Parathyroid adenoma (tissue), 2 donors: Measurements from ENCODE around the gene TSPOAP1.

Experiments used
- H2AFZ ChIP-seq: fragments of 300-600 bp; sonication (generic); one replicate; pipeline ENCODE4 v1.7.0; 2017; ENCODE audit warnings: antibody characterized with exemption, mild to moderate bottlenecking
- H3K27ac ChIP-seq: fragments of 300-600 bp; sonication (generic); one replicate; pipeline ENCODE4 v1.7.0; 2017
- H3K27me3 ChIP-seq: fragments of 300-600 bp; sonication (generic); one replicate; pipeline ENCODE4 v1.7.0; 2017; ENCODE audit warnings: low read length; ENCODE audit not compliant: control insufficient read depth, insufficient read depth
- H3K36me3 ChIP-seq: fragments of 300-600 bp; sonication (generic); one replicate; pipeline ENCODE4 v1.7.0; 2017; ENCODE audit warnings: low read length; ENCODE audit not compliant: control insufficient read depth, insufficient read depth
- H3K4me1 ChIP-seq: fragments of 300-600 bp; sonication (generic); one replicate; pipeline ENCODE4 v1.7.0; 2017; ENCODE audit warnings: control low read depth
- H3K4me2 ChIP-seq: fragments of 300-600 bp; sonication (generic); one replicate; pipeline ENCODE4 v1.7.0; 2017; ENCODE audit warnings: low read length
- H3K4me3 ChIP-seq: fragments of 300-600 bp; sonication (generic); one replicate; pipeline ENCODE4 v1.7.0; 2017; ENCODE audit warnings: low read depth, low read length
- H3K79me2 ChIP-seq: fragments of 300-600 bp; sonication (generic); one replicate; pipeline ENCODE4 v1.7.0; 2017; ENCODE audit warnings: control low read depth
- H3K9ac ChIP-seq: fragments of 300-600 bp; sonication (generic); one replicate; pipeline ENCODE4 v1.7.0; 2017; ENCODE audit warnings: mild to moderate bottlenecking
- H3K9me3 ChIP-seq: fragments of 300-600 bp; sonication (generic); one replicate; pipeline ENCODE4 v1.7.0; 2017; ENCODE audit warnings: low read length; ENCODE audit not compliant: control insufficient read depth
- TF ChIP-seq, protein P1 (sequence below): fragments of 300-600 bp; sonication (generic); IDR thresholded peaks from one replicate; pipeline ENCODE4 v1.7.0; 2017; ENCODE audit warnings: antibody characterized with exemption, mild to moderate bottlenecking
- donor health status: primary hyperparathyroidism.

The TSPOAP1 gene

DNA sequence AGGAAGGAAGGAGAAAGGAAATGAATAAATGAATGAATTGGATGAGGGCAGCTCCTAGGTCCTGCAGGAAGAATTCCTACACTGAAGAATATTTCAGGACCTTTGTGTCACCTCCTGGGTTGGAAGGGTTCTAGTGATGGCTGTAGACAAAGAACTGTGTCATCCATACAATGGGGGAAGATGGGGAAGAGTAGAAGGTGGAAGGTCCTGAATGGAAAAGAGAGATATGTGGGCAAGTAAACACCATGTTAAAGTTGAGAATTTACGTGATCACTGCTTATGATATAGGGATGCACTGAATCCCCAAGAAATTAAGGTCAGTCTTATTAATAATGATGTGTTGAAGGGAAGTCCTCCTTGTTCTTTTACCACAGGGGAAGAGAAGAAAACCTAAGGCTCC lies 27.6 kb upstream of the TSPOAP1 start:
- H3K27ac ChIP-seq, result no peak overlapping the region
- H3K9ac ChIP-seq, result no peak overlapping the region
- peaks cover 3% of the 10 kb centered on the region for H3K4me1 ChIP-seq
- H3K4me2 ChIP-seq, result no peak overlapping the region
- no peak overlapping the region for H3K4me3 ChIP-seq
- H2AFZ ChIP-seq, result no peak overlapping the region
- TF ChIP-seq, protein P1, sequence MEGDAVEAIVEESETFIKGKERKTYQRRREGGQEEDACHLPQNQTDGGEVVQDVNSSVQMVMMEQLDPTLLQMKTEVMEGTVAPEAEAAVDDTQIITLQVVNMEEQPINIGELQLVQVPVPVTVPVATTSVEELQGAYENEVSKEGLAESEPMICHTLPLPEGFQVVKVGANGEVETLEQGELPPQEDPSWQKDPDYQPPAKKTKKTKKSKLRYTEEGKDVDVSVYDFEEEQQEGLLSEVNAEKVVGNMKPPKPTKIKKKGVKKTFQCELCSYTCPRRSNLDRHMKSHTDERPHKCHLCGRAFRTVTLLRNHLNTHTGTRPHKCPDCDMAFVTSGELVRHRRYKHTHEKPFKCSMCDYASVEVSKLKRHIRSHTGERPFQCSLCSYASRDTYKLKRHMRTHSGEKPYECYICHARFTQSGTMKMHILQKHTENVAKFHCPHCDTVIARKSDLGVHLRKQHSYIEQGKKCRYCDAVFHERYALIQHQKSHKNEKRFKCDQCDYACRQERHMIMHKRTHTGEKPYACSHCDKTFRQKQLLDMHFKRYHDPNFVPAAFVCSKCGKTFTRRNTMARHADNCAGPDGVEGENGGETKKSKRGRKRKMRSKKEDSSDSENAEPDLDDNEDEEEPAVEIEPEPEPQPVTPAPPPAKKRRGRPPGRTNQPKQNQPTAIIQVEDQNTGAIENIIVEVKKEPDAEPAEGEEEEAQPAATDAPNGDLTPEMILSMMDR, result no peak
- H3K36me3 ChIP-seq, result no peaks in the 10 kb centered on the region
- H3K9me3 ChIP-seq, result no peaks in the 10 kb centered on the region
- no peaks in the 10 kb centered on the region for H3K27me3 ChIP-seq
- H3K79me2 ChIP-seq, result peaks cover 7% of the 10 kb centered on the region

DNA sequence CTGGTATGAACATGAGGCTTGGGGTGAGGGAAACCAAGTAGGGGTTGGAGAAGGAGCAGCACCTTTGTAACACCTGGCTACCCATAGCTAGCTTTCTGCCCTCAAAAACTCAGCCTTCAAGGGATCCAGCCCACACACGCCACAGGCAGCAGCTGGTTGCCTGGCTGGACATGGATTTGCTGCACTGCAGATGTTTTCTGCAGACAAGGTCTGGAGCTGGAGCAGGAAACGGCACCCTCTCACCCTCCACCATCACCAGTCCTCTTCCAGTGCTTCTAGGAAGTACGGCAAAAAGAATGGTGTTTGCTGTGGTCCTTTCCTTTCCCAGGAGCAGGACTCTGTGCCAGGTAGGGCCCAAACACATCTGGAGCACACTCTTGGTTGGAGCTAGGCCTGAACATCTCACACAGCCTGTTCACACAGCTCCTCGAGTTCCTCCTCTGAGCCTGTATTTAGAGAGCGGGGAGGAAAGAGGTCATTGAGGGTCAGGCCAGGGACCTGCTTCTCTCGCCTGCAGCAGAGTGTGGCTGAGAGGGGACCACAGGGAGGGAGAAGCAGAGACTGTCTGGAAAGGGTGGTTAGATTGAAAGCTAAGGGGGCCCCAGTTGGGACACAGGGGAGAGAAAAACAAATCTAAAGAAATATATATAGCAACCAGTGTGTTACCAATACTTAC lies 26.1 kb upstream of the TSPOAP1 start:
- no peak overlapping the region for H3K27ac ChIP-seq
- H2AFZ ChIP-seq, result no peak overlapping the region
- H3K27me3 ChIP-seq, result no peaks in the 10 kb centered on the region
- no peaks in the 10 kb centered on the region for H3K36me3 ChIP-seq
- peaks cover 7% of the 10 kb centered on the region for H3K79me2 ChIP-seq
- no peak overlapping the region for H3K4me2 ChIP-seq
- H3K9me3 ChIP-seq, result no peaks in the 10 kb centered on the region
- no peak overlapping the region for H3K4me3 ChIP-seq
- TF ChIP-seq, protein P1, result no peak
- H3K4me1 ChIP-seq, result peaks cover 6% of the 10 kb centered on the region
- no peak overlapping the region for H3K9ac ChIP-seq

DNA sequence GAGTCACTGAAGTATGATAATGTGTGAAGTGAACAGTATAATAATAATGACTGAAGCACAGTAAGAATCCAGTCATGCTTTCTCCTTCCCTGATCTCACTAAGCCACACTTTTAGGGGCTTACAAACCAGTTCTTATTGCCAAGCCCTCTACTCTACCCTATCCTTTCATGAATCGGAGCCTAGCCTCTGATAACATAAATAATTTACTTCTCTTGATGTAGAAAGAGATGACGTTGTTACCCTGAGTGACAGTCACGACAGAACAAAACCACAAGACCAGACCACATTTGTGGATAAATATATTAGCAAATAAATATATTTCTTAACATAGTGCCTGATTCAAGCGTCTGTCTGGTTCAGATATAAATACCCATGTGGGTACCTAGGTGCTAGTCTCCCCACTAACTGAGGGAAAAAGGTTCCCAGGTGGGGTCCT lies 24.8 kb upstream of the TSPOAP1 start:
- peak overlapping the region; percentile 97 for H2AFZ ChIP-seq
- no peaks in the 10 kb centered on the region for H3K36me3 ChIP-seq
- no peak overlapping the region for H3K27ac ChIP-seq
- H3K4me3 ChIP-seq, result peak overlapping the region; percentile 99
- no peak overlapping the region for H3K4me2 ChIP-seq
- no peaks in the 10 kb centered on the region for H3K27me3 ChIP-seq
- no peaks in the 10 kb centered on the region for H3K9me3 ChIP-seq
- TF ChIP-seq, protein P1, result no peak
- peaks cover 8% of the 10 kb centered on the region for H3K4me1 ChIP-seq
- H3K9ac ChIP-seq, result no peak overlapping the region
- peaks cover 7% of the 10 kb centered on the region for H3K79me2 ChIP-seq

DNA sequence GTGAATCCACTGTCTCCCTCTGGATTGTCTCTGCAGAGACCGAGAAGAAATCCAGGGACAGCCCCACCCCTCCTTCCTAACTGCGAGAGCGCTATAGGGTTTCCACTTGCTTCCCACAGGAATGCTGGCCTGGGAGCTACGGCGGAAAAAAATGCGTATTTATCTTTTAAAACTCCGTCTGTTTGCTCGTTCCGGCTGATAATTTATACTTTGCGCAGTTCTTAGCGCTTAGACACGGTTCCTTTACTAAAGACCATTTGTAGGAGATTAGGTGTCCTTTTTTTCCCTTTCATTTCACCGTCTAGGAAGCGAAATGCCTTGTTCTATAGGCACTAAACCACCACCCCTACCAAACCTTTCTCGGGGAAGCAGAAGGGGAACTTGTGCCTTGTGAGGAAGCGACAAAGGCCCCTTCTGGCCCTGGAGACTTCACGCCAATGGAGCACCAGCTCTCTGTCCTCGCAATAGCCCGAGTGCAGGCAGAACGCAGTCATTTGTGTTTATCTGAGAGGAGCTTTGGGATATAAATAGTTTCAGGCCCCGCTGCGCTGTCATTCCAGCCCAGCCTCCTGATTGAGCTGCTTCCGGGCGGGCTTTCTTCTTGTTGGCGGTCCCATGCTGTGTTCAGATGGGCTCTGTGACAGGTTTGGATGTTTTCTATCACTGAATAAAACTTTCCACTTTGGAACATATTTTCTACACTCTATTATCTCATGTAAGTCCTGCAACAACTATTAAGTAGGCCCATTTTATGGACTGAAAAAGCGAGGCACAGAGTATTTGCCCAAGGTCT lies 24.2 kb upstream of the TSPOAP1 start:
- Histone ChIP-seq H3K36me3 (no peaks in the 10 kb centered on the region), H3K9me3 (no peaks in the 10 kb centered on the region), H3K79me2 (peaks cover 7% of the 10 kb centered on the region), H2AFZ (peak overlapping the region; percentile 97), H3K4me2 (peak overlapping the region; percentile 93), H3K27ac (peak overlapping the region; percentile 74), H3K27me3 (no peaks in the 10 kb centered on the region), H3K9ac (peak overlapping the region; percentile 3), H3K4me3 (peak overlapping the region; percentile 99), H3K4me1 (peaks cover 8% of the 10 kb centered on the region)
- TF ChIP-seq, protein P1, result no peak
